Neural cell (in vitro differentiated cells): ENCODE measurements around the gene PRICKLE2. TPM values are rescaled to one million over a fixed set of nuclear protein-coding genes. Genes with fewer than 3 reads are reported as not detected.

ENCODE experiments used
- H2AFZ ChIP-seq: fragments of 200-600, 300-800 bp; sonication (generic), shearing (Covaris generic); 2 replicates; pipeline ENCODE4 v1.6.0; 2014; ENCODE audit warnings: low read depth, mild to moderate bottlenecking, antibody characterized with exemption, low read length, moderate library complexity
- H3F3A ChIP-seq: fragments of 200-600 bp; shearing (Covaris generic); 2 replicates; pipeline ENCODE4 v1.6.1; 2016; ENCODE audit warnings: mild to moderate bottlenecking, moderate library complexity, mixed read lengths, antibody characterized with exemption, low read length; ENCODE audit not compliant: insufficient read depth, poor library complexity, severe bottlenecking
- H3K27ac ChIP-seq: fragments of 200-600, 300-800 bp; sonication (generic), shearing (Covaris generic); 2 replicates; pipeline ENCODE4 v1.5.1; 2014; ENCODE audit warnings: mild to moderate bottlenecking, low read length, moderate library complexity
- H3K27me3 ChIP-seq: fragments of 300-800, 200-600 bp; sonication (generic), shearing (Covaris generic); 2 replicates; pipeline ENCODE4 v1.6.0; 2014; ENCODE audit warnings: mild to moderate bottlenecking, low read depth, low read length, moderate library complexity; ENCODE audit not compliant: insufficient read depth
- H3K36me3 ChIP-seq: fragments of 300-800, 200-600 bp; sonication (generic), shearing (Covaris generic); 2 replicates; pipeline ENCODE4 v1.5.1; 2014; ENCODE audit warnings: mild to moderate bottlenecking, antibody characterized with exemption, low read length, moderate library complexity; ENCODE audit not compliant: insufficient read depth
- H3K4me2 ChIP-seq: fragments of 300-800, 200-600 bp; sonication (generic), shearing (Covaris generic); 2 replicates; pipeline ENCODE4 v1.6.0; 2014; ENCODE audit warnings: mild to moderate bottlenecking, low read length
- H3K4me3 ChIP-seq: fragments of 300-800, 200-600 bp; sonication (generic), shearing (Covaris generic); 2 replicates; pipeline ENCODE4 v1.5.1; 2014; ENCODE audit warnings: mild to moderate bottlenecking, low read length, moderate library complexity
- H3K79me2 ChIP-seq: fragments of 200-600 bp; shearing (Covaris generic); replicated peaks from 2 replicates; pipeline ENCODE4 v1.6.0; 2014; ENCODE audit warnings: mild to moderate bottlenecking, low read length, moderate library complexity; ENCODE audit not compliant: insufficient read depth
- H3K9ac ChIP-seq: fragments of 300-800, 200-600 bp; sonication (generic), shearing (Covaris generic); 2 replicates; pipeline ENCODE4 v1.6.1; 2016; ENCODE audit warnings: mild to moderate bottlenecking, low read length, mixed read lengths
- H3K9me2 ChIP-seq: fragments of 200-600 bp; shearing (Covaris generic); 2 replicates; pipeline ENCODE4 v1.6.1; 2016; ENCODE audit warnings: mild to moderate bottlenecking, low read length, mixed read lengths; ENCODE audit not compliant: insufficient read depth
- H3K9me3 ChIP-seq: fragments of 200-600, 300-800 bp; sonication (generic), shearing (Covaris generic); 2 replicates; pipeline ENCODE4 v1.6.1; 2016; ENCODE audit warnings: mild to moderate bottlenecking, mixed run types, low read length, moderate library complexity, mixed read lengths
- H4K20me1 ChIP-seq: fragments of 200-600 bp; shearing (Covaris generic); 2 replicates; pipeline ENCODE4 v1.6.1; 2016; ENCODE audit warnings: mild to moderate bottlenecking, mixed run types; ENCODE audit not compliant: insufficient read depth
- CTCF ChIP-seq: fragments of 450-650 bp; IDR thresholded peaks from 2 replicates; pipeline ENCODE4 v1.5.1; 2014; ENCODE audit warnings: antibody characterized with exemption, mild to moderate bottlenecking, moderate library complexity; ENCODE audit not compliant: poor library complexity, severe bottlenecking
- EP300 ChIP-seq: fragments of 450-650 bp; conservative IDR thresholded peaks from 2 replicates; pipeline ENCODE4 v1.6.1; 2014; ENCODE audit warnings: antibody characterized with exemption, mild to moderate bottlenecking, moderate library complexity; ENCODE audit not compliant: poor library complexity, severe bottlenecking
- EZH2 ChIP-seq: fragments of 200-600, 300-800 bp; shearing (Covaris generic), sonication (generic); IDR thresholded peaks from 2 replicates; pipeline ENCODE4 v1.6.1; 2014; ENCODE audit warnings: antibody characterized with exemption, low read length, borderline replicate concordance, mild to moderate bottlenecking; ENCODE audit not compliant: insufficient read depth, poor library complexity, severe bottlenecking
- MXI1 ChIP-seq: fragments of 450-650 bp; conservative IDR thresholded peaks from 2 replicates; pipeline ENCODE4 v1.6.1; 2014; ENCODE audit warnings: antibody characterized with exemption, mild to moderate bottlenecking; ENCODE audit not compliant: poor library complexity, severe bottlenecking
- POLR2AphosphoS5 ChIP-seq: IDR thresholded peaks from 2 replicates; pipeline ENCODE4 v1.6.1; 2012
- RAD21 ChIP-seq: fragments of 450-650 bp; conservative IDR thresholded peaks from 2 replicates; pipeline ENCODE4 v1.6.1; 2014; ENCODE audit warnings: antibody characterized with exemption, mild to moderate bottlenecking, moderate library complexity
- REST ChIP-seq: IDR thresholded peaks from 2 replicates; pipeline ENCODE4 v1.6.1; 2012; ENCODE audit warnings: borderline replicate concordance
- SMC3 ChIP-seq: fragments of 450-650 bp; conservative IDR thresholded peaks from 2 replicates; pipeline ENCODE4 v1.6.1; 2014; ENCODE audit warnings: antibody characterized with exemption, mild to moderate bottlenecking, moderate library complexity; ENCODE audit not compliant: poor library complexity
- TAF1 ChIP-seq: IDR thresholded peaks from 2 replicates; pipeline ENCODE4 v1.6.1; 2012; ENCODE audit warnings: low read depth
- polyA plus RNA-seq: library from polyadenylated mRNA; depleted of rRNA; stranded (reverse); fragments of >200 nt; gene quantifications from 2 replicates; pipeline ENCODE4 v1.2.3, GENCODE V29; 2014

PRICKLE2 gene
- polyA plus RNA-seq, 1 donor from 2014 or later, result 8.7 TPM

- Histone ChIP-seq H3K79me2 (no peaks in the 10 kb centered on the region), H3F3A (no peaks in the 10 kb centered on the region), H3K9ac (no peak overlapping the region), H3K4me3 (no peak overlapping the region), H3K9me3 (no peaks in the 10 kb centered on the region), H2AFZ (no peak overlapping the region), H3K27ac (no peak overlapping the region), H3K27me3 (no peaks in the 10 kb centered on the region), H3K9me2 (no peaks in the 10 kb centered on the region), H4K20me1 (no peaks in the 10 kb centered on the region), H3K4me2 (no peak overlapping the region), H3K36me3 (no peaks in the 10 kb centered on the region)
- no peak for TF ChIP-seq REST
- no peak for TF ChIP-seq TAF1
- no peak for TF ChIP-seq POLR2AphosphoS5
- no peak for TF ChIP-seq CTCF
- TF ChIP-seq RAD21, result no peak
- no peak for TF ChIP-seq SMC3
- TF ChIP-seq EZH2, result no peak
- no peak for TF ChIP-seq EP300
- TF ChIP-seq MXI1, result no peak
Measured at GRCh38 chr3:64130436-64130835, 94.8 kb downstream of the PRICKLE2 start.

- no peak overlapping the region for H3K4me3 ChIP-seq
- H3K27me3 ChIP-seq, result no peaks in the 10 kb centered on the region
- peaks cover under 1% of the 10 kb centered on the region for H3K9me3 ChIP-seq
- no peaks in the 10 kb centered on the region for H3F3A ChIP-seq
- H3K4me2 ChIP-seq, result no peak overlapping the region
- no peaks in the 10 kb centered on the region for H3K9me2 ChIP-seq
- H4K20me1 ChIP-seq, result no peaks in the 10 kb centered on the region
- TF ChIP-seq CTCF, result no peak
- TF ChIP-seq POLR2AphosphoS5, result no peak
- TF ChIP-seq EP300, result no peak
- TF ChIP-seq REST, result no peak
- no peak for TF ChIP-seq SMC3
- TF ChIP-seq MXI1, result no peak
- TF ChIP-seq TAF1, result no peak
- no peak for TF ChIP-seq RAD21
- TF ChIP-seq EZH2, result no peak
- no peak overlapping the region for H3K27ac ChIP-seq
- H3K79me2 ChIP-seq, result no peaks in the 10 kb centered on the region
- no peaks in the 10 kb centered on the region for H3K36me3 ChIP-seq
- no peak overlapping the region for H2AFZ ChIP-seq
- no peak overlapping the region for H3K9ac ChIP-seq
Measured at GRCh38 chr3:64129581-64129980, 95.7 kb downstream of the PRICKLE2 start.
